Measurements from ENCODE around the gene BAZ2B. TPM values are rescaled to one million over a fixed set of nuclear protein-coding genes. Genes with fewer than 3 reads are reported as not detected.

The BAZ2B gene
- total RNA-seq, 4 donors from 2014 or later: 94.5 to 237 (median 145) TPM

DNA sequence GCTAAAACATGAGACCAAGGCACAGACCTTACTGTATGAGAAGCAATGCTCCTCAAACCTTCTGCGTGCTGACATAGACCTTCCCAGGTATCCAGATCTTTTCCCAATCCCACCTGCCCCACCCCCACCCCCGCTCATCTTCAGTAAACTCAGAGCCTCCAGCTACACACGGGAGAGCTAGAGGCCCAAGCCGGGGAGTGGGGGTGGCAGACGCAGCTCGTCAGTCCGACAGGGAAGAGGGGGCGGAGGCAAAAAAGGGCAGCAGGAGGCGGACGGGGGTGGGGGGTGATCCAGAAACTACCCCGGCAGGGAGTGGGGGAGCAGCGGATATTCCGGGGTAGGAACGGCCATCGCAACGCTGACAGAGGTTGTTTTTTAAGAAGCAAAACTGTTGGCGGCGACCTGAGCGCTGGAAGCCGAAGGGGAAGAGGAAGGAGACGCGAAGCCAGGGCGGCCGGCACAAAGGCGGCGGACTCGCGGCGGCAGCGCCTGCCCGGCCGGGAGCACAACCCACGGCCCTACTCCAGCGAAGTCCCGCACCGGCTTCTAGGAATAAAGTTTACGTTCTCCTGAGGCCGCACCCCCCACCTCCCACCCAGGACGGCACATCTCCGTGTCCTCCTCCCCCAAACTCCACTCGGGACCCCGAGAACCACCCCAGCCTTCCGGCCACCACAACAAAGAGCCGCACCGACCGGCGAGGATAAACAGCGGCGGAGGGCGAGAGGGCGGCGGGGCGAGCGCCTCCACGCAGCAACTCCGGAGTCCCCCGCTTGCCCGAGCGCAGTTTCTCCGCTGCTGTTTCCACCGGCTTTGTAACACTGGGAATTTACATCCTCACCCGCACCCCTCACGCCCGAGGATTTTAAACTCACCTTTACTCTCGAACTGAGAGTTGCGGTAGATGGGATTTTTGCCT is 722 bp downstream of the BAZ2B start:
- no peaks in the 10 kb centered on the region for H3K4me1 ChIP-seq
- DNase-seq: peak; percentile 87 to 94

DNA sequence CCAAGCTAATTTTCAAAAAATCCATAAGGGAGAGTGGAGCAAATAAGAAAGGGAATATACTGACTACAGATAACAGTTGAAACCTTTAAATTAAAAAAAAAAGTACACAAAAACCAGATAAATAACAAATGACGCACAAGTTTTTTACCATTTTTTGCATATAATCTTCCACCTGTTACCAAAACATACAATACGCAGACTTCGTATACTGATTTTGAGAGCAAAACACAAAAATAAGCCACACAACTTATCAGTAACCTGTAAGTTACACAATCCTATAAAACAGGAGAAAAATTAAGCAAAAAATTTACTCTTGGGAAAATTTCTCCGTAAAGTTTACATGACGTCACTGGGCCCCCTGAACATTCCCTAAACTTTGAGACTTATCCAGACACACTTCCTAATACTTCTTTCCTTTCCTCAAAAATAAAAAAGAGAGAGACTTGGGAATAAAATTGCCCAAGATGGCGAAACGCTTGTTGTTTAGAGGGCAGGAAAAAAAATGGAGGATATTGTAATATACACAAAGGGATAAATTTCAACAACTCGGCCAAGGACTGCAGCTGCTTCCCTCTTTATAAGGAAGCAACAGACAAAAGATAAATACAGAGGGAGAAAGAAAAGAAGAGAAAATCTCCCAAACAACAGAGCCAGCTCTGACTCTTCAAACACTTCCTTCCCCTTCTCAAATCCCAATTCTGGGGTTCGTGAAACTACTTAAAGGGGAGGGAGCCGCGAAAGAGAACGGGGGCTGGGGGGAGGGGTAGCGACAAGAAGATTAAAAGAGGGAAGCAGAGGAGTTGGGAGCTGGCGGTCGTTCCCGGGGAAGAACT is 1.6 kb downstream of the BAZ2B start:
- Histone ChIP-seq H3K36me3 (no peaks in the 10 kb centered on the region), H3K9me3 (no peaks in the 10 kb centered on the region), H3K27ac (peak overlapping the region; percentile 95 to 99), H3K4me3 (peak overlapping the region; percentile 56 to 88), H3K4me1 (no peaks in the 10 kb centered on the region), H3K27me3 (no peaks in the 10 kb centered on the region)
- intact Hi-C loops (cut with DNase I; ENCODE audit: low total_unique reads): no loop called here
- no peak for DNase-seq
- peak in 1 of 2 donors; percentile 8 for TF ChIP-seq POLR2A (IDR thresholded peaks at IDR 0.05)
- TF ChIP-seq, protein P1, sequence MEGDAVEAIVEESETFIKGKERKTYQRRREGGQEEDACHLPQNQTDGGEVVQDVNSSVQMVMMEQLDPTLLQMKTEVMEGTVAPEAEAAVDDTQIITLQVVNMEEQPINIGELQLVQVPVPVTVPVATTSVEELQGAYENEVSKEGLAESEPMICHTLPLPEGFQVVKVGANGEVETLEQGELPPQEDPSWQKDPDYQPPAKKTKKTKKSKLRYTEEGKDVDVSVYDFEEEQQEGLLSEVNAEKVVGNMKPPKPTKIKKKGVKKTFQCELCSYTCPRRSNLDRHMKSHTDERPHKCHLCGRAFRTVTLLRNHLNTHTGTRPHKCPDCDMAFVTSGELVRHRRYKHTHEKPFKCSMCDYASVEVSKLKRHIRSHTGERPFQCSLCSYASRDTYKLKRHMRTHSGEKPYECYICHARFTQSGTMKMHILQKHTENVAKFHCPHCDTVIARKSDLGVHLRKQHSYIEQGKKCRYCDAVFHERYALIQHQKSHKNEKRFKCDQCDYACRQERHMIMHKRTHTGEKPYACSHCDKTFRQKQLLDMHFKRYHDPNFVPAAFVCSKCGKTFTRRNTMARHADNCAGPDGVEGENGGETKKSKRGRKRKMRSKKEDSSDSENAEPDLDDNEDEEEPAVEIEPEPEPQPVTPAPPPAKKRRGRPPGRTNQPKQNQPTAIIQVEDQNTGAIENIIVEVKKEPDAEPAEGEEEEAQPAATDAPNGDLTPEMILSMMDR (IDR thresholded peaks at IDR 0.05): no peak

More for the DNA sequence above, 722 bp downstream of the BAZ2B start:
- peak overlapping the region; percentile 56 to 88 for H3K4me3 ChIP-seq
- no peaks in the 10 kb centered on the region for H3K9me3 ChIP-seq
- peak overlapping the region; percentile 95 to 99 for H3K27ac ChIP-seq
- no peaks in the 10 kb centered on the region for H3K36me3 ChIP-seq
- H3K27me3 ChIP-seq: no peaks in the 10 kb centered on the region
- TF ChIP-seq, protein P1 (IDR thresholded peaks at IDR 0.05): no peak
- peak; percentile 58 to 61 for TF ChIP-seq POLR2A (IDR thresholded peaks at IDR 0.05)
- intact Hi-C loops (cut with DNase I; ENCODE audit: low total_unique reads): no loop called here

DNA sequence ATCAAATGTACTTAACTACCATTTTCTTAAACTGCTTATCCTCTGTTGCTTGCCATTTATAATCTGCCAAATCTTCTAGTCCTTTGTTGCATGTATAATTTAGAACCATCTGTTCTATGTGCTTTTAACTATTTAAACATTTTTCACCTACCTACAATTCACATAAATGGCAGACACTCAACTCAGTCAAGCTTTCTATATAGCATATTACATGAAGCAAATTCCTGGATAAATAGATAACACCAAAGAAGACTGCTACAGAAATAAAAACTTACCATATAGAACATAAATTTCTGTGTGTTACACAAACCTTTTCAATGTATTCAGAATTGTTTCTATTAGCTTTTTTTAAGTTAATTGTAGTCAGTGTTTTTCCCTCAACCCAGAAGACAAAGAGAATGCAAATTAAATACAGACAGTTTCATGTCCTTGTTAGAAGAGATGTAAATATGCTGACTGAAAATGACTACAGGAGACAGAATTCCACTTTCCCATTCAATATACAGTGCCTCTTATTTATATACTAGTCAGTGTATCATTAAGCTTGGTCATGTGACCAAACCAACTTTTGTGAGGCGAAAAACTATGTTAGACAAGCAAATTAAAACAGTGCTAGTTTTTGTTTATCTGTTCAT is 2.6 kb downstream of the BAZ2B start:
- Histone ChIP-seq H3K27me3 (no peaks in the 10 kb centered on the region), H3K4me1 (no peaks in the 10 kb centered on the region), H3K36me3 (no peaks in the 10 kb centered on the region), H3K4me3 (peak overlapping the region; percentile 56 to 88), H3K9me3 (no peaks in the 10 kb centered on the region), H3K27ac (peak overlapping the region; percentile 95 to 99)
- no peak for DNase-seq
- no peak for TF ChIP-seq POLR2A (IDR thresholded peaks at IDR 0.05)
- TF ChIP-seq, protein P1 (IDR thresholded peaks at IDR 0.05): no peak
- intact Hi-C loops (cut with DNase I; ENCODE audit: low total_unique reads): no loop called here

DNA sequence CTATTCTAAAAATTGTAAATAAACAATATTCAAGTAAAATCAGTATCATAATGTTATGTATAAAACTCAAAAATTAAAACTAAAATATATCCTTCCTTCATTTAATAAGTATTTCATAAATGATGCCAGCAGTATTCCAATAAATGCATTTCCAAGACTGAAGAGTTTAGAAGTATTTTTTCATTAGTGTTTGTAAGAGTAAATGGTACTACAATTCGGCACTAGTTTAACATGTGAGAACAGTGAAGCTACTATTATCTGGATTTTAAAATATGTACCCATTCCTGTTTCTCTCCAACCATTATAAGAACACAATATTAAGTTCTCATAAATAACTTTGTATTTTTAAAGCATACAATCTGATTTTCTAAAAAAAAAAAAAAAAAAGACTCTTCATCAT is 3.3 kb downstream of the BAZ2B start:
- H3K36me3 ChIP-seq: no peaks in the 10 kb centered on the region
- H3K4me3 ChIP-seq: peak overlapping the region; percentile 56 to 88
- no peaks in the 10 kb centered on the region for H3K9me3 ChIP-seq
- no peak for DNase-seq
- H3K27ac ChIP-seq: peak overlapping the region; percentile 95 to 99
- TF ChIP-seq, protein P1 (IDR thresholded peaks at IDR 0.05): no peak
- TF ChIP-seq POLR2A (IDR thresholded peaks at IDR 0.05): no peak
- H3K27me3 ChIP-seq: no peaks in the 10 kb centered on the region
- intact Hi-C loops (cut with DNase I; ENCODE audit: low total_unique reads): no loop called here
- no peaks in the 10 kb centered on the region for H3K4me1 ChIP-seq
